ENCODE results near the gene TAF12.

- TF ChIP-seq EZH2phosphoT487 (IDR thresholded peaks at IDR 0.05) (no peak), EZH2 (IDR thresholded peaks at IDR 0.05) (no peak), CTCF (IDR thresholded peaks at IDR 0.05) (no peak)
Measured at GRCh38 chr1:28577052-28577678, 65.7 kb downstream of the TAF12 start.
